ENCODE measurements around the gene FGR. TPM values are rescaled to one million over a fixed set of nuclear protein-coding genes. Genes with fewer than 3 reads are reported as not detected.

Gene FGR
- total RNA-seq, 1 donor from 2014 or later, result 17.2 TPM

- no peak for DNase-seq (ENCODE audit: low spot score)
These were observed 46.4 kb downstream of the FGR start for GRCh38 chr1:27588256-27589232.

DNA sequence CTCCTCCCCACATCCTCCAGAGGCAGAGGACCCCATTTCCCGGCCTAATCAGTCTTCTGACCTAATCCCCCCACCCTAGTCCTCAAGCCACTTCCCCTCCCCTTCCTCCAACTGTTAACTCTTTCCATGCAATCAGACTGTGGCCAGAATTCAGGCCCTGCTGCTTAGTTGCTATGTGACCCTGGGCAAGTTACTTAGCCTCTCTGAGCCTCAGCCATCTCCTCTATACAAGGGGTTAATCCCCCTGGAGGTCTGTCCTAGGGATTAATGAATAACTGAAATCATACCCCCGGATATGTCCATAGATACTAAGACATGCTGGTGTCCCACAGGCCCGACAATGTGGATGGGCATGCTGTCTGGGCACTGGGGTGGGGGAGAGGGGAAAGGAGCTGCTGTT, 49.3 kb downstream of the FGR start:
- no peak for DNase-seq (ENCODE audit: low spot score)

GRCh38 chr1:27584453-27584852, 50.5 kb downstream of the FGR start:
- no peak for DNase-seq (ENCODE audit: low spot score)

- DNase-seq (ENCODE audit: low spot score), result no peak
These were observed 51.5 kb downstream of the FGR start for GRCh38 chr1:27583479-27583878.

DNA sequence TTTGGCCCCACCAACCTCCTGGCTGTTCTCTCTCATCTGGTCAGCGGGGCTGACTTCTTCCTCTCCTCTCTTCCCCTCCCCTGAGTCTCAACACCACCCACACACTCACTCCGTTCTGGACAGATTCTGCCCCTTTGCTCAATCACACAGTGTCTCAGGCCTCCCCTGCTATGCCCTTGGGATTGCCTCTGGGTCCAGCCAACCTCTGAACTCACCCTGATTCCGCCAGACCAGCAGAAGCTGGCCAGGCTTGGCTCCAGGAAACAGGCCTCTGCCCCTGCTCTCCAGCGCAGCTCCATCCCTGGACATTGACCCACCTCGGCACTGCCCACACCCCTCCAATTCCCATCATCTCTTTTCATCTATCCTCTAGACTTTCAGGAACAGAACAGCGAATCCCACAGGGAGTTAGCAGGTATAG, 53.2 kb downstream of the FGR start:
- DNase-seq (ENCODE audit: low spot score), result no peak

DNA sequence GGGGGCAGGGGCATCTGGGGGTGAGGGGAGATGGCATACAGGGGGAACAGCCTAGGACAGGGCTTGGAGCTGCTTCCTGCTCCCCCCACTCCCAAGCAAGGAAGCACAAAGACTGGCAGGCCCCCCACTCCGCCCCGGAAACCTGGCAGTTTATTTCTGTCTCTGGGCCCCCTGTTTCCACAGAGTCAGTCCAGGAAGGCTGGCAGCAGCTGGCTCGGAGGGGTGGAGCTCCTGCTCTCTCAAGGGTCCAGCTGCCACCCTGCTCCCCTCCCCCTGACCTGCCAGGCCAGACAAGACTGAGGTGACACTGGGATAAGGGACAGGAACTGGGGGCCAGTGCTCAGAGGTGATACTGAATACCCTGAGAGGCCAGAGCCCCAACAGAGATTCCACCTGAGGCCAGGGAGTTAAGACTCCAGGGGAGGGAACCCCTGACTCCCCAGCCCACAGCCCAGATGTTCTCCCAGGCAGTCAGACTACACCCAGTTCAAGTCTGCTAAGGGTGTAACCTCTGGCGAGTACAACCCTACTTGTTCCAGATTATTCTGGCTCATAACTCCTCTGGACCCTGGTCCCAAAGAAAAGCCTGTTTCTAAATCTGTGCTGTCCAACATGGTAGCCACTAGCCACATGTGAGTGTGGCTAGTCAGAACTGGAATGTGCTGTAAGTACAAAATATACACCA, 57.3 kb downstream of the FGR start:
- DNase-seq (ENCODE audit: low spot score), result no peak

GRCh38 chr1:27576806-27577227, 58.2 kb downstream of the FGR start:
- DNase-seq (ENCODE audit: low spot score), result no peak

DNA sequence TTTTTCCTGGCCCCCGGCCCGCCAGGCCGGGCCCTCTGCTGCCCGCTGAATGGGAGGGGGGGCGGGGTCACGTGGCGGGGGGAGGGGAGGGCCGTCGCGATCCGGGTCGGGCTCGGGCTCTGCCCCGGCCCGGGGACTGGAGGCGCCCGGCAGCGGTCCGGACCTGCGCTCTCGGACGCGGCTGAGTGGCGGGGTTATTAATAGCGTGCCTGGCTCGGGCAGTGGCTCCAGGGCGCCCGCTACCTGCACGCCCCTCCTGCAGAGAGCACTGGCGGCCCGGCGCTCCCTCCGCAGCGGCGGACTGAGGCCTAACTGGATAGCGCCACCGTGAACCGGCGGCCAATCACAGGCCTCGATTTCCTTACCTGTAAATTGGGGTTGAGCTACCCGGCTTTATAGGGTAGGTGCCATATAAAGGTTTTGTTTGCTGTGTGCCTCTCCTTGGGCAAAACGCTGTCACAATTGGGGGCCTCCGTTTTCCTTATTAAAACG, 59.1 kb downstream of the FGR start:
- DNase-seq (ENCODE audit: low spot score), result no peak

GRCh38 chr1:27574871-27575831, 59.8 kb downstream of the FGR start:
- no peak for DNase-seq (ENCODE audit: low spot score)

GRCh38 chr1:27574001-27574781, 60.8 kb downstream of the FGR start:
- no peak for DNase-seq (ENCODE audit: low spot score)

- no peak for DNase-seq (ENCODE audit: low spot score)
These were observed 62.1 kb downstream of the FGR start for GRCh38 chr1:27572679-27573426.

GRCh38 chr1:27572019-27572678, 62.8 kb downstream of the FGR start:
- DNase-seq (ENCODE audit: low spot score), result no peak

- DNase-seq (ENCODE audit: low spot score), result no peak
These were observed 63.5 kb downstream of the FGR start for GRCh38 chr1:27571439-27572018.

- DNase-seq (ENCODE audit: low spot score), result no peak
These were observed 64.2 kb downstream of the FGR start for GRCh38 chr1:27570784-27571183.

- no peak for DNase-seq (ENCODE audit: low spot score)
These were observed 64.6 kb downstream of the FGR start for GRCh38 chr1:27570356-27570755.

- no peak for DNase-seq (ENCODE audit: low spot score)
These were observed 65.3 kb downstream of the FGR start for GRCh38 chr1:27569506-27570291.

DNA sequence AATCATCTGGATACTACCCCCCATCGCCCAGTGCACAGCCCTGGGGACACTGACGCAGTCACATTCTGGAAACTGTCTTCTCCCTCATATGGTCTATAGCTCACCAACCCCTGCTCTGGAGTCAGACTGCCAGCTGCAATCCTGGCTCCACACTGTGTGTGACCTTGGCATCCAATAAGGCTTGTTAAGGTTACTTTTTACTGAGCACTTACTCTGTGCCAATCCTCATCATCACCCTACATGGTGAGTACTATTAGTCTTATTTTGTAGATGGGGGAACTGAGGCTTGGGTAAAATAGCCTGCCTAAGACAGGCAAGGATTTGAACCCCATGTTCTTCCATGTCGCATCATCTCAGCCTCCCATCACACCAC, 65.9 kb downstream of the FGR start:
- no peak for DNase-seq (ENCODE audit: low spot score)
